Dendritic cell treated with granulocyte-macrophage colony-stimulating factor and Interleukin-4, amounts not matched to agents 40 ng/mL and 50 ng/mL, for 4 days (primary cell): ENCODE results near the gene LILRB1.
A peak's percentile ranks its signal among the peaks of the same experiment; 100 is the strongest.
"Not testable (repeated sequence)": the region's sequence is repeated elsewhere in the genome, so short reads cannot be mapped to it uniquely, and the experiment has no call there.

ENCODE experiments used
- H3K27ac Mint-ChIP-seq: one replicate; pipeline ENCODE4 v1.8.0; 2022; ENCODE audit warnings: mild to moderate bottlenecking, mixed read lengths
- H3K27me3 Mint-ChIP-seq: one replicate; pipeline ENCODE4 v1.8.0; 2022; ENCODE audit warnings: mild to moderate bottlenecking, mixed read lengths
- H3K36me3 Mint-ChIP-seq: one replicate; pipeline ENCODE4 v1.8.0; 2022; ENCODE audit warnings: low read depth, mixed read lengths
- H3K4me1 Mint-ChIP-seq: one replicate; pipeline ENCODE4 v1.8.0; 2022; ENCODE audit warnings: low read depth, mixed read lengths
- H3K4me3 Mint-ChIP-seq: one replicate; pipeline ENCODE4 v1.8.0; 2022; ENCODE audit warnings: mild to moderate bottlenecking, moderate library complexity, mixed read lengths
- H3K9me3 Mint-ChIP-seq: one replicate; pipeline ENCODE4 v1.8.0; 2022; ENCODE audit warnings: mixed read lengths
- intact Hi-C: fragments of 100-400 bp; cut with micrococcal nuclease; formaldehyde crosslinking; loops from one replicate; pipeline ENCODE4 v1.15.0; 2022

The LILRB1 gene

GRCh38 chr19:54630262-54630661 lies at the start of gene LILRB1:
TSS of gene LILRB1 (plus strand) at chr19:54630484. CDS start at chr19:54631074, 590 bp downstream.
- peak within 1 kb of the TSS; percentile 91 for H3K27ac Mint-ChIP-seq
- peaks cover 51% of the 10 kb centered on the region for H3K36me3 Mint-ChIP-seq
- H3K9me3 Mint-ChIP-seq, H3K27me3 Mint-ChIP-seq, intact Hi-C loops: not testable (repeated sequence)
- peak within 1 kb of the TSS; percentile 97 for H3K4me3 Mint-ChIP-seq
- H3K4me1 Mint-ChIP-seq = peaks cover 87% of the 10 kb centered on the region

- peaks cover 56% of the 10 kb centered on the region for H3K36me3 Mint-ChIP-seq
Observed at GRCh38 chr19:54586397-54586796, 43.9 kb upstream of the LILRB1 start.

GRCh38 chr19:54587026-54587425 lies 43.3 kb upstream of the LILRB1 start:
- intact Hi-C loops = no loop called here
- Mint-ChIP-seq H3K36me3 (peaks cover 56% of the 10 kb centered on the region), H3K9me3 (peaks cover 12% of the 10 kb centered on the region), H3K27ac (no peak overlapping the region), H3K4me1 (peaks cover 64% of the 10 kb centered on the region), H3K4me3 (no peak overlapping the region), H3K27me3 (peaks cover 28% of the 10 kb centered on the region)

More at GRCh38 chr19:54586397-54586796, 43.9 kb upstream of the LILRB1 start:
- intact Hi-C loops = no loop called here
- H3K27me3 Mint-ChIP-seq = peaks cover 23% of the 10 kb centered on the region
- peaks cover 60% of the 10 kb centered on the region for H3K4me1 Mint-ChIP-seq
- no peak overlapping the region for H3K4me3 Mint-ChIP-seq
- H3K9me3 Mint-ChIP-seq = peaks cover 12% of the 10 kb centered on the region
- H3K27ac Mint-ChIP-seq = no peak overlapping the region

GRCh38 chr19:54593445-54593844 lies 36.8 kb upstream of the LILRB1 start, which contains the start of gene LILRA1:
TSS of gene LILRA1 (plus strand) at chr19:54593632. CDS start at chr19:54594245, 613 bp downstream.
- H3K27me3 Mint-ChIP-seq = peaks cover 30% of the 10 kb centered on the region
- H3K36me3 Mint-ChIP-seq = peaks cover 23% of the 10 kb centered on the region
- H3K4me3 Mint-ChIP-seq = peak within 1 kb of the TSS; percentile 73
- H3K9me3 Mint-ChIP-seq, intact Hi-C loops: not testable (repeated sequence)
- H3K4me1 Mint-ChIP-seq = peaks cover 77% of the 10 kb centered on the region
- H3K27ac Mint-ChIP-seq = peak within 1 kb of the TSS; percentile 83

GRCh38 chr19:54593931-54594626 lies 36.2 kb upstream of the LILRB1 start:
- Mint-ChIP-seq H3K4me1 (peaks cover 77% of the 10 kb centered on the region), H3K27me3 (peaks cover 28% of the 10 kb centered on the region), H3K4me3 (peak overlapping the region; percentile 73), H3K36me3 (peaks cover 23% of the 10 kb centered on the region), H3K27ac (peak overlapping the region; percentile 83)
- H3K9me3 Mint-ChIP-seq, intact Hi-C loops: not testable (repeated sequence)

- H3K27ac Mint-ChIP-seq = peak overlapping the region; percentile 83
- no peaks in the 10 kb centered on the region for H3K9me3 Mint-ChIP-seq
- intact Hi-C loops = no loop called here
- peaks cover 73% of the 10 kb centered on the region for H3K4me1 Mint-ChIP-seq
- H3K4me3 Mint-ChIP-seq = no peak overlapping the region
- peaks cover 25% of the 10 kb centered on the region for H3K27me3 Mint-ChIP-seq
- peaks cover 23% of the 10 kb centered on the region for H3K36me3 Mint-ChIP-seq
Observed at GRCh38 chr19:54594737-54595136, 35.5 kb upstream of the LILRB1 start.

- H3K9me3 Mint-ChIP-seq, intact Hi-C loops, H3K4me3 Mint-ChIP-seq: not testable (repeated sequence)
- Mint-ChIP-seq H3K27me3 (peaks cover 18% of the 10 kb centered on the region), H3K4me1 (peaks cover 76% of the 10 kb centered on the region), H3K27ac (peak overlapping the region; percentile 64), H3K36me3 (peaks cover 23% of the 10 kb centered on the region)
Observed at GRCh38 chr19:54595680-54596436, 34.4 kb upstream of the LILRB1 start.

- peaks cover 6% of the 10 kb centered on the region for H3K9me3 Mint-ChIP-seq
- intact Hi-C loops = loop anchor here (2.0 kb wide), 1 partner anchor 77 kb away; no protein-coding TSS in a partner anchor
- H3K4me1 Mint-ChIP-seq = peaks cover 44% of the 10 kb centered on the region
- peaks cover 27% of the 10 kb centered on the region for H3K36me3 Mint-ChIP-seq
- no peak overlapping the region for H3K4me3 Mint-ChIP-seq
- H3K27me3 Mint-ChIP-seq = peaks cover 8% of the 10 kb centered on the region
- H3K27ac Mint-ChIP-seq = no peak overlapping the region
Observed at GRCh38 chr19:54600212-54600611, 30.1 kb upstream of the LILRB1 start.

- peak overlapping the region; percentile 35 for H3K4me3 Mint-ChIP-seq
- H3K9me3 Mint-ChIP-seq = peaks cover 8% of the 10 kb centered on the region
- peaks cover 3% of the 10 kb centered on the region for H3K36me3 Mint-ChIP-seq
- intact Hi-C loops = loop anchor here (5.0 kb wide), 2 partner anchors 34 to 36 kb away; partner anchors contain the start of gene LILRA2
- peaks cover 6% of the 10 kb centered on the region for H3K27me3 Mint-ChIP-seq
- peak overlapping the region; percentile 83 for H3K27ac Mint-ChIP-seq
- peaks cover 63% of the 10 kb centered on the region for H3K4me1 Mint-ChIP-seq
Observed at GRCh38 chr19:54606230-54606629, 24.1 kb upstream of the LILRB1 start.

GRCh38 chr19:54606891-54607784 lies 23.1 kb upstream of the LILRB1 start:
- H3K4me3 Mint-ChIP-seq = peak overlapping the region; percentile 63
- peaks cover 67% of the 10 kb centered on the region for H3K4me1 Mint-ChIP-seq
- H3K9me3 Mint-ChIP-seq = peaks cover 8% of the 10 kb centered on the region
- no peaks in the 10 kb centered on the region for H3K36me3 Mint-ChIP-seq
- intact Hi-C loops = loop anchor here (5.0 kb wide), 2 partner anchors 35 kb away; partner anchors contain the start of gene LILRA2
- H3K27ac Mint-ChIP-seq = peak overlapping the region; percentile 83
- H3K27me3 Mint-ChIP-seq = peaks cover 7% of the 10 kb centered on the region

- Mint-ChIP-seq H3K4me3 (peak overlapping the region; percentile 39), H3K4me1 (peaks cover 73% of the 10 kb centered on the region), H3K27ac (peak overlapping the region; percentile 83), H3K27me3 (peaks cover 7% of the 10 kb centered on the region), H3K9me3 (peaks cover 8% of the 10 kb centered on the region), H3K36me3 (no peaks in the 10 kb centered on the region)
- intact Hi-C loops = loop anchor here (5.0 kb wide), 2 partner anchors 35 kb away; partner anchors contain the start of gene LILRA2
Observed at GRCh38 chr19:54607785-54608150, 22.5 kb upstream of the LILRB1 start.

GRCh38 chr19:54608205-54608604 lies 22.1 kb upstream of the LILRB1 start:
- peaks cover 75% of the 10 kb centered on the region for H3K4me1 Mint-ChIP-seq
- peak overlapping the region; percentile 83 for H3K27ac Mint-ChIP-seq
- H3K4me3 Mint-ChIP-seq = no peak overlapping the region

GRCh38 chr19:54608792-54609191 lies 21.5 kb upstream of the LILRB1 start:
- peak overlapping the region; percentile 20 for H3K4me3 Mint-ChIP-seq
- peaks cover 7% of the 10 kb centered on the region for H3K27me3 Mint-ChIP-seq
- H3K36me3 Mint-ChIP-seq = no peaks in the 10 kb centered on the region
- H3K27ac Mint-ChIP-seq = peak overlapping the region; percentile 83
- intact Hi-C loops = loop anchor here (5.0 kb wide), 2 partner anchors 34 to 36 kb away; partner anchors contain the start of gene LILRA2
- H3K4me1 Mint-ChIP-seq = peaks cover 80% of the 10 kb centered on the region
- H3K9me3 Mint-ChIP-seq = peaks cover 8% of the 10 kb centered on the region

More at GRCh38 chr19:54608205-54608604, 22.1 kb upstream of the LILRB1 start:
- intact Hi-C loops = loop anchor here (5.0 kb wide), 2 partner anchors 34 to 36 kb away; partner anchors contain the start of gene LILRA2
- Mint-ChIP-seq H3K9me3 (peaks cover 8% of the 10 kb centered on the region), H3K36me3 (no peaks in the 10 kb centered on the region), H3K27me3 (peaks cover 7% of the 10 kb centered on the region)
